HepG2 (cell line): ENCODE results near the gene TTBK1. TPM values are rescaled to one million over a fixed set of nuclear protein-coding genes. Genes with fewer than 3 reads are reported as not detected.

Source experiments
- ASH2L ChIP-seq: fragments of 300-600, 200-600 bp; sonication (generic); IDR thresholded peaks from 2 replicates; pipeline ENCODE4 v1.7.0; 2017; ENCODE audit warnings: low read depth, mild to moderate bottlenecking, moderate library complexity, mixed read lengths, low read length; ENCODE audit not compliant: insufficient read length
- BORCS8-MEF2B ChIP-seq: sonication (generic); formaldehyde crosslinking; IDR thresholded peaks from 2 replicates; pipeline ENCODE4 v1.8.0; 2022; ENCODE audit warnings: mild to moderate bottlenecking, missing genetic modification reagents
- CHCHD3 ChIP-seq: sonication (generic); formaldehyde crosslinking; IDR thresholded peaks from 2 replicates; pipeline ENCODE4 v1.8.0; 2022; ENCODE audit warnings: mild to moderate bottlenecking, missing genetic modification reagents, moderate library complexity
- DR1 ChIP-seq: sonication (generic); formaldehyde crosslinking; IDR thresholded peaks from 2 replicates; pipeline ENCODE4 v1.8.0; 2021; ENCODE audit warnings: mild to moderate bottlenecking, missing genetic modification reagents, inconsistent platforms
- HDAC2 ChIP-seq: sonication (generic); formaldehyde crosslinking; IDR thresholded peaks from 2 replicates; pipeline ENCODE4 v1.4.0; 2020; ENCODE audit warnings: missing genetic modification reagents
- JDP2 ChIP-seq: sonication (generic); formaldehyde crosslinking; IDR thresholded peaks from 2 replicates; pipeline ENCODE4 v1.8.1; 2022; ENCODE audit warnings: missing genetic modification reagents, borderline replicate concordance
- KDM1A ChIP-seq: IDR thresholded peaks from 2 replicates; pipeline ENCODE4 v1.6.1; 2016; ENCODE audit warnings: missing compliant biosample characterization
- NFE2L2 ChIP-seq: fragments of 150-350 bp; IDR thresholded peaks from 2 replicates; pipeline ENCODE4 v1.6.1; 2014; ENCODE audit warnings: low read length
- POLR2AphosphoS5 ChIP-seq: IDR thresholded peaks from 2 replicates; pipeline ENCODE4 v1.6.1; 2012; ENCODE audit warnings: low read depth, low read length
- RARA ChIP-seq: IDR thresholded peaks from 2 replicates; pipeline ENCODE4 v1.6.1; 2016; ENCODE audit warnings: missing genetic modification reagents, missing compliant biosample characterization
- SIN3A ChIP-seq: IDR thresholded peaks from 2 replicates; pipeline ENCODE4 v1.6.1; 2011; ENCODE audit warnings: low read depth, mild to moderate bottlenecking, control low read depth, low read length, borderline replicate concordance
- ZNF260 ChIP-seq: sonication (generic); formaldehyde crosslinking; IDR thresholded peaks from 2 replicates; pipeline ENCODE4 v1.4.0; 2020; ENCODE audit warnings: missing genetic modification reagents, low read depth, mild to moderate bottlenecking, borderline replicate concordance
- ZNF33A ChIP-seq: sonication (generic); formaldehyde crosslinking; IDR thresholded peaks from 2 replicates; pipeline ENCODE4 v1.5.1; 2020; ENCODE audit warnings: missing genetic modification reagents, mild to moderate bottlenecking, moderate library complexity, borderline replicate concordance
- ZNF652 ChIP-seq: IDR thresholded peaks from 2 replicates; pipeline ENCODE4 v1.6.1; 2016; ENCODE audit warnings: low read depth, borderline replicate concordance
- polyA plus RNA-seq, 8 experiments: library from polyadenylated mRNA; depleted of rRNA in 3 of 8; stranded (reverse) in 7 of 8; unstranded in 1 of 8; fragments of >200 nt; fragmentation: Illumina TruSeq in 4 of 8; extraction: Trizol in 4 of 8; gene quantifications; 2 replicates each; pipeline versions ENCODE4 v1.2.1 to v1.2.3, GENCODE V29; 2011 to 2016; ENCODE audit warnings: low read depth in 4 of 8, missing spikeins in 1 of 8, mixed read lengths in 1 of 8; ENCODE audit not compliant: insufficient read depth in 1 of 8
- total RNA-seq, 5 experiments: library from RNA; depleted of rRNA; stranded (reverse); fragments of >200 nt; fragmentation: Illumina TruSeq; extraction: Trizol; gene quantifications; 2 replicates each; pipeline ENCODE4 v1.2.3, GENCODE V29; 2016; ENCODE audit warnings: low read depth in 1 of 5
- TF ChIP-seq, protein P1 (sequence below): sonication (generic); formaldehyde crosslinking; IDR thresholded peaks from 2 replicates; pipeline ENCODE4 v1.5.0; 2020; ENCODE audit warnings: mild to moderate bottlenecking, missing genetic modification reagents, borderline replicate concordance
- TF ChIP-seq, protein P2 (sequence below): sonication (generic); formaldehyde crosslinking; IDR thresholded peaks from 2 replicates; pipeline ENCODE4 v1.4.0; 2020; ENCODE audit warnings: missing genetic modification reagents

TTBK1 gene
- total and polyA plus RNA-seq, 2 of the 13 experiments (the other 11 are each of a cell fraction or from before 2014, with no cell fraction given), result 0.24 to 0.33 TPM

DNA sequence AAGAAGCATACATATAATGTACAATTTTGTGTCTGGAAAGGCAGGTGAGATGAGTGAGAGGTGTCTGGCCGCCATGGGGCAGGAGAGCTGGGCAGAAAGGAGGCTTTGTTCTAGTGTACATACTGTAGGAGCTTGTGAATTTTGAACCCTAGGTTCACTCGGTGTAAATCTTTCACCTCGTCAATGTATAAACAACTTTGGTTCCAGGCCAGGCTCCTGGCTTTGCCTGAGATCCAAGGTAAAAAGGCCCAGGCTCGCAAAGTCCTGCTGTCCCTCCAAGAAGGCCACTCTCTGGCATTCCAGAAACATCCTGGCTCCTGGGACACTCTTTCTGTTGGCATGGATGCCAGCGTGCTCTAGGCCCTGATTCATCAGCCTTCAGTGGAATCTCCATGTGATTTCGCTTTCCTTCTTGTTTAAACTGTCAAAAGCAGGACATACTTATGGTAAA, 47.6 kb downstream of the TTBK1 start (continued):
- TF ChIP-seq, protein P1, sequence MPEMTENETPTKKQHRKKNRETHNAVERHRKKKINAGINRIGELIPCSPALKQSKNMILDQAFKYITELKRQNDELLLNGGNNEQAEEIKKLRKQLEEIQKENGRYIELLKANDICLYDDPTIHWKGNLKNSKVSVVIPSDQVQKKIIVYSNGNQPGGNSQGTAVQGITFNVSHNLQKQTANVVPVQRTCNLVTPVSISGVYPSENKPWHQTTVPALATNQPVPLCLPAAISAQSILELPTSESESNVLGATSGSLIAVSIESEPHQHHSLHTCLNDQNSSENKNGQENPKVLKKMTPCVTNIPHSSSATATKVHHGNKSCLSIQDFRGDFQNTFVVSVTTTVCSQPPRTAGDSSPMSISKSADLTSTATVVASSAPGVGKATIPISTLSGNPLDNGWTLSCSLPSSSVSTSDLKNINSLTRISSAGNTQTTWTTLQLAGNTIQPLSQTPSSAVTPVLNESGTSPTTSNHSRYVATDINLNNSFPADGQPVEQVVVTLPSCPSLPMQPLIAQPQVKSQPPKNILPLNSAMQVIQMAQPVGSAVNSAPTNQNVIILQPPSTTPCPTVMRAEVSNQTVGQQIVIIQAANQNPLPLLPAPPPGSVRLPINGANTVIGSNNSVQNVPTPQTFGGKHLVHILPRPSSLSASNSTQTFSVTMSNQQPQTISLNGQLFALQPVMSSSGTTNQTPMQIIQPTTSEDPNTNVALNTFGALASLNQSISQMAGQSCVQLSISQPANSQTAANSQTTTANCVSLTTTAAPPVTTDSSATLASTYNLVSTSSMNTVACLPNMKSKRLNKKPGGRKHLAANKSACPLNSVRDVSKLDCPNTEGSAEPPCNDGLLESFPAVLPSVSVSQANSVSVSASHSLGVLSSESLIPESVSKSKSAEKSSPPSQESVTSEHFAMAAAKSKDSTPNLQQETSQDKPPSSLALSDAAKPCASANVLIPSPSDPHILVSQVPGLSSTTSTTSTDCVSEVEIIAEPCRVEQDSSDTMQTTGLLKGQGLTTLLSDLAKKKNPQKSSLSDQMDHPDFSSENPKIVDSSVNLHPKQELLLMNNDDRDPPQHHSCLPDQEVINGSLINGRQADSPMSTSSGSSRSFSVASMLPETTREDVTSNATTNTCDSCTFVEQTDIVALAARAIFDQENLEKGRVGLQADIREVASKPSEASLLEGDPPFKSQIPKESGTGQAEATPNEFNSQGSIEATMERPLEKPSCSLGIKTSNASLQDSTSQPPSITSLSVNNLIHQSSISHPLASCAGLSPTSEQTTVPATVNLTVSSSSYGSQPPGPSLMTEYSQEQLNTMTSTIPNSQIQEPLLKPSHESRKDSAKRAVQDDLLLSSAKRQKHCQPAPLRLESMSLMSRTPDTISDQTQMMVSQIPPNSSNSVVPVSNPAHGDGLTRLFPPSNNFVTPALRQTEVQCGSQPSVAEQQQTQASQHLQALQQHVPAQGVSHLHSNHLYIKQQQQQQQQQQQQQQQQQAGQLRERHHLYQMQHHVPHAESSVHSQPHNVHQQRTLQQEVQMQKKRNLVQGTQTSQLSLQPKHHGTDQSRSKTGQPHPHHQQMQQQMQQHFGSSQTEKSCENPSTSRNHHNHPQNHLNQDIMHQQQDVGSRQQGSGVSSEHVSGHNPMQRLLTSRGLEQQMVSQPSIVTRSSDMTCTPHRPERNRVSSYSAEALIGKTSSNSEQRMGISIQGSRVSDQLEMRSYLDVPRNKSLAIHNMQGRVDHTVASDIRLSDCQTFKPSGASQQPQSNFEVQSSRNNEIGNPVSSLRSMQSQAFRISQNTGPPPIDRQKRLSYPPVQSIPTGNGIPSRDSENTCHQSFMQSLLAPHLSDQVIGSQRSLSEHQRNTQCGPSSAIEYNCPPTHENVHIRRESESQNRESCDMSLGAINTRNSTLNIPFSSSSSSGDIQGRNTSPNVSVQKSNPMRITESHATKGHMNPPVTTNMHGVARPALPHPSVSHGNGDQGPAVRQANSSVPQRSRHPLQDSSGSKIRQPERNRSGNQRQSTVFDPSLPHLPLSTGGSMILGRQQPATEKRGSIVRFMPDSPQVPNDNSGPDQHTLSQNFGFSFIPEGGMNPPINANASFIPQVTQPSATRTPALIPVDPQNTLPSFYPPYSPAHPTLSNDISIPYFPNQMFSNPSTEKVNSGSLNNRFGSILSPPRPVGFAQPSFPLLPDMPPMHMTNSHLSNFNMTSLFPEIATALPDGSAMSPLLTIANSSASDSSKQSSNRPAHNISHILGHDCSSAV (CRISPR knock-in tag), result no peak
- TF ChIP-seq NFE2L2 (no peak), POLR2AphosphoS5 (peak; percentile 47; the same call in 1 of the 2 replicates), KDM1A (CRISPR knock-in tag) (no peak; the same call in 1 of the 2 replicates), RARA (CRISPR knock-in tag) (peak; percentile 87), HDAC2 (CRISPR knock-in tag) (peak; percentile 90), DR1 (CRISPR knock-in tag) (no peak), ASH2L (peak; percentile 79), BORCS8-MEF2B (CRISPR knock-in tag) (peak; percentile 48; the same call in 1 of the 2 replicates), JDP2 (CRISPR knock-in tag) (no peak), SIN3A (0 out of 2 replicates have a peak, but pooled peaks have one; percentile 30), ZNF652 (CRISPR knock-in tag) (no peak; the same call in 1 of the 2 replicates), CHCHD3 (CRISPR knock-in tag) (no peak), ZNF260 (CRISPR knock-in tag) (no peak), ZNF33A (CRISPR knock-in tag) (no peak)
- TF ChIP-seq, protein P2, sequence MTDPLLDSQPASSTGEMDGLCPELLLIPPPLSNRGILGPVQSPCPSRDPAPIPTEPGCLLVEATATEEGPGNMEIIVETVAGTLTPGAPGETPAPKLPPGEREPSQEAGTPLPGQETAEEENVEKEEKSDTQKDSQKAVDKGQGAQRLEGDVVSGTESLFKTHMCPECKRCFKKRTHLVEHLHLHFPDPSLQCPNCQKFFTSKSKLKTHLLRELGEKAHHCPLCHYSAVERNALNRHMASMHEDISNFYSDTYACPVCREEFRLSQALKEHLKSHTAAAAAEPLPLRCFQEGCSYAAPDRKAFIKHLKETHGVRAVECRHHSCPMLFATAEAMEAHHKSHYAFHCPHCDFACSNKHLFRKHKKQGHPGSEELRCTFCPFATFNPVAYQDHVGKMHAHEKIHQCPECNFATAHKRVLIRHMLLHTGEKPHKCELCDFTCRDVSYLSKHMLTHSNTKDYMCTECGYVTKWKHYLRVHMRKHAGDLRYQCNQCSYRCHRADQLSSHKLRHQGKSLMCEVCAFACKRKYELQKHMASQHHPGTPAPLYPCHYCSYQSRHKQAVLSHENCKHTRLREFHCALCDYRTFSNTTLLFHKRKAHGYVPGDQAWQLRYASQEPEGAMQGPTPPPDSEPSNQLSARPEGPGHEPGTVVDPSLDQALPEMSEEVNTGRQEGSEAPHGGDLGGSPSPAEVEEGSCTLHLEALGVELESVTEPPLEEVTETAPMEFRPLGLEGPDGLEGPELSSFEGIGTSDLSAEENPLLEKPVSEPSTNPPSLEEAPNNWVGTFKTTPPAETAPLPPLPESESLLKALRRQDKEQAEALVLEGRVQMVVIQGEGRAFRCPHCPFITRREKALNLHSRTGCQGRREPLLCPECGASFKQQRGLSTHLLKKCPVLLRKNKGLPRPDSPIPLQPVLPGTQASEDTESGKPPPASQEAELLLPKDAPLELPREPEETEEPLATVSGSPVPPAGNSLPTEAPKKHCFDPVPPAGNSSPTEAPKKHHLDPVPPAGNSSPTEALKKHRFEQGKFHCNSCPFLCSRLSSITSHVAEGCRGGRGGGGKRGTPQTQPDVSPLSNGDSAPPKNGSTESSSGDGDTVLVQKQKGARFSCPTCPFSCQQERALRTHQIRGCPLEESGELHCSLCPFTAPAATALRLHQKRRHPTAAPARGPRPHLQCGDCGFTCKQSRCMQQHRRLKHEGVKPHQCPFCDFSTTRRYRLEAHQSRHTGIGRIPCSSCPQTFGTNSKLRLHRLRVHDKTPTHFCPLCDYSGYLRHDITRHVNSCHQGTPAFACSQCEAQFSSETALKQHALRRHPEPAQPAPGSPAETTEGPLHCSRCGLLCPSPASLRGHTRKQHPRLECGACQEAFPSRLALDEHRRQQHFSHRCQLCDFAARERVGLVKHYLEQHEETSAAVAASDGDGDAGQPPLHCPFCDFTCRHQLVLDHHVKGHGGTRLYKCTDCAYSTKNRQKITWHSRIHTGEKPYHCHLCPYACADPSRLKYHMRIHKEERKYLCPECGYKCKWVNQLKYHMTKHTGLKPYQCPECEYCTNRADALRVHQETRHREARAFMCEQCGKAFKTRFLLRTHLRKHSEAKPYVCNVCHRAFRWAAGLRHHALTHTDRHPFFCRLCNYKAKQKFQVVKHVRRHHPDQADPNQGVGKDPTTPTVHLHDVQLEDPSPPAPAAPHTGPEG (CRISPR knock-in tag), result peak; percentile 69; the same call in 1 of the 2 replicates
